ENCODE data around the gene DNAJA1. TPM values are rescaled to one million over a fixed set of nuclear protein-coding genes. Genes with fewer than 3 reads are reported as not detected.

Gene DNAJA1
- total RNA-seq, 6 donors from 2014 or later = 35.6 to 141 (median 94.0) TPM

- peak overlapping the region in 2 of 4 donors; percentile 27 to 35 for H3K27ac ChIP-seq
- no peak for TF ChIP-seq POLR2A (IDR thresholded peaks at IDR 0.05)
- no peak for TF ChIP-seq EP300 (IDR thresholded peaks at IDR 0.05)
- no peak for TF ChIP-seq POLR2AphosphoS5 (IDR thresholded peaks at IDR 0.05)
- TF ChIP-seq CTCF (IDR thresholded peaks at IDR 0.05) = no peak
- H3K36me3 ChIP-seq = no peaks in the 10 kb centered on the region
- H3K4me1 ChIP-seq = no peaks in the 10 kb centered on the region
- H3K27me3 ChIP-seq = no peaks in the 10 kb centered on the region
- H3K4me3 ChIP-seq = no peak overlapping the region
- DNase-seq (no peak), ATAC-seq (ENCODE audit: low FRiP score in 2 of 2) (peak; percentile 48 to 52)
- 65 to 68% methylated on average over 2 to 3 of the region's 3 CpGs for WGBS, 2 donors
- no peaks in the 10 kb centered on the region for H3K9me3 ChIP-seq
Observed at GRCh38 chr9:33012328-33013069, 12.6 kb upstream of the DNAJA1 start.

DNA sequence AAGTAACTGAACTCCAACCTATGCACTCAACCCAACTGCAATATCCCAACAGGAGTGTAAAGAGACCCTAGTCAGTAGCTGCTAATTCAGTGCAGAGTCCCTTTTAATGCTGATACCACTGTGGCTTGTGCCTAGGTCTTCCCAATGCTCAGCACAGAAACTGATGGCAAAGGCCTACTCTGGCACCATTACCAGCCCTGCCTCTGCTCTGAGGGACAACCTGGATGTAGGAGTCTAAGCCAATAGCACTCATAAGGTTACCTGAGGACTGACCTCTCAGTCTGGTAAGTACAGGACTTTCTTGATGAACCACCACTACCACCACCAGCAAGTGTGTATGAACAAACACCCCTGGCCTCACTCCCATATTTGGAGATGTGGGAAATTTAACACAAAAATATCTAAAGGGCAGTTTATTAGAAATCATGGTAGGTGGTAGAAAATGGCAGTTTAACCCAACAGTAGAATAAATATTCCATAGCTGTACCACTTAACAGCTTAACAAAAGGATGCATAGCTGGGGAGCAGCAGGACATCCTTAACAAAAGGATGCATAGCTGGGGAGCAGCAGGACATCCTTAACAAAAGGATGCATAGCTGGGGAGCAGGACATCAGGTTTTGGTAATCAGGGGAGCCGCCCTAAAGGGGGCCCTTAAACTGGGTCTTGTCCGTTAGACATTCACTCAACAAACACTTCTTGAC, 11.0 kb upstream of the DNAJA1 start:
- Histone ChIP-seq H3K9me3 (no peaks in the 10 kb centered on the region), H3K4me1 (no peaks in the 10 kb centered on the region), H3K36me3 (peaks cover 0 to 6% (median 0%) of the 10 kb centered on the region in 4 donors), H3K27ac (no peak overlapping the region), H3K4me3 (no peak overlapping the region), H3K27me3 (no peaks in the 10 kb centered on the region)
- no peak for ATAC-seq (ENCODE audit: low FRiP score in 2 of 2)
- DNase-seq = no peak
- WGBS, 2 donors = 63 to 100% methylated on average over 2 of the region's 2 CpGs
- TF ChIP-seq POLR2AphosphoS5 (IDR thresholded peaks at IDR 0.05) (no peak), POLR2A (IDR thresholded peaks at IDR 0.05) (no peak), EP300 (IDR thresholded peaks at IDR 0.05) (no peak), CTCF (IDR thresholded peaks at IDR 0.05) (no peak)

- Histone ChIP-seq H3K36me3 (peaks cover 0 to 9% (median 0%) of the 10 kb centered on the region in 4 donors), H3K4me1 (no peaks in the 10 kb centered on the region), H3K9me3 (no peaks in the 10 kb centered on the region), H3K27ac (no peak overlapping the region), H3K4me3 (no peak overlapping the region), H3K27me3 (no peaks in the 10 kb centered on the region)
- no peak for TF ChIP-seq POLR2AphosphoS5 (IDR thresholded peaks at IDR 0.05)
- no peak for TF ChIP-seq CTCF (IDR thresholded peaks at IDR 0.05)
- TF ChIP-seq EP300 (IDR thresholded peaks at IDR 0.05) = no peak
- 95 to 100% methylated on average over 1 of the region's 1 CpG for WGBS, 2 donors
- DNase-seq = no peak
- no peak for ATAC-seq (ENCODE audit: low FRiP score in 2 of 2)
Observed at GRCh38 chr9:33014665-33015014, 10.4 kb upstream of the DNAJA1 start.

DNA sequence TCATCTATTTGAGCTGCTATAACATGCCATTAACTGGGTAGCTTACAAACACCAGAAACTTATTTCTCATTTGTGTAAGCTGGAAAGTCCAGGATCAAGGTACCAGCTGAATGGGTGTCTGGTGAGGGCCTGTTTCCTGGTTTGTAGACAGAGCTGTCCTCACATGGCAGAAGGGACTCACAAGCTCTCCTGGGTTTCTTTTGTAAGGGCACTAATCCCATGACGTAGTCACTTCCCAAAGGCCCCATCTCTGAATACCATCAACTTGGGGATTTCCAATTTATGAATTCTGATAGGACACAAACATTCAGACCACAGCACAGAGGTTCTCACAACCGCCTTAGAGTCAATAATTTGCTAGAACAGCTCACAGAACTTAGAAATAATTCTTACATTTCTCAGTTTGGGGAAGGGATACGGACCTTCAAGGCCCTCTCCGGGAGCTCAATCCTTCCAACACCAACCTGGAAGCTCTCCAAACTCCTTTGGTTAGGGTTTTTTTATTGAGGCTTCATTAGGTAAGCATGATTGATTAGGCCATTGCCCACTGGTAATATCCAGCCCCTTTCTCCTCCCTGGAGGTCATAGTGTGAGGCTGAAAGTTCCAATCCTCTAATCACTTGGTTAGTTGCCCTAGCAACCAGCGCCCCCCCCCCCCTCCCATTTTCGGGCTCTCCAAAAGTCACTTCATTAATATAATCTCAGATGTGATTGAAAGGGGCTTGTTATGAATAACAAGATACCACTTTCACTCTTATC, 7.6 kb upstream of the DNAJA1 start:
- ATAC-seq (ENCODE audit: low FRiP score in 2 of 2) (no peak), DNase-seq (no peak)
- no peaks in the 10 kb centered on the region for H3K27me3 ChIP-seq
- WGBS, 2 donors = 85 to 93% methylated on average over 6 of the region's 6 CpGs
- no peak overlapping the region for H3K27ac ChIP-seq
- H3K4me3 ChIP-seq = no peak overlapping the region
- H3K9me3 ChIP-seq = no peaks in the 10 kb centered on the region
- TF ChIP-seq CTCF (IDR thresholded peaks at IDR 0.05) (no peak), EP300 (IDR thresholded peaks at IDR 0.05) (no peak), POLR2A (IDR thresholded peaks at IDR 0.05) (no peak), POLR2AphosphoS5 (IDR thresholded peaks at IDR 0.05) (no peak)
- peaks cover 0 to 17% (median 0%) of the 10 kb centered on the region in 4 donors for H3K36me3 ChIP-seq
- H3K4me1 ChIP-seq = no peaks in the 10 kb centered on the region

Measured in upper lobe of left lung (tissue), 6 donors.